HG02852 (cell line): ENCODE results near the gene TMEM204.

ENCODE experiments used
- ATAC-seq: cut with Tn5 transposase; IDR thresholded peaks from one replicate; pipeline ENCODE4 v1.9.1; 2021; ENCODE audit warnings: mild to moderate bottlenecking, moderate library complexity; ENCODE audit not compliant: unreplicated experiment

Gene TMEM204

DNA sequence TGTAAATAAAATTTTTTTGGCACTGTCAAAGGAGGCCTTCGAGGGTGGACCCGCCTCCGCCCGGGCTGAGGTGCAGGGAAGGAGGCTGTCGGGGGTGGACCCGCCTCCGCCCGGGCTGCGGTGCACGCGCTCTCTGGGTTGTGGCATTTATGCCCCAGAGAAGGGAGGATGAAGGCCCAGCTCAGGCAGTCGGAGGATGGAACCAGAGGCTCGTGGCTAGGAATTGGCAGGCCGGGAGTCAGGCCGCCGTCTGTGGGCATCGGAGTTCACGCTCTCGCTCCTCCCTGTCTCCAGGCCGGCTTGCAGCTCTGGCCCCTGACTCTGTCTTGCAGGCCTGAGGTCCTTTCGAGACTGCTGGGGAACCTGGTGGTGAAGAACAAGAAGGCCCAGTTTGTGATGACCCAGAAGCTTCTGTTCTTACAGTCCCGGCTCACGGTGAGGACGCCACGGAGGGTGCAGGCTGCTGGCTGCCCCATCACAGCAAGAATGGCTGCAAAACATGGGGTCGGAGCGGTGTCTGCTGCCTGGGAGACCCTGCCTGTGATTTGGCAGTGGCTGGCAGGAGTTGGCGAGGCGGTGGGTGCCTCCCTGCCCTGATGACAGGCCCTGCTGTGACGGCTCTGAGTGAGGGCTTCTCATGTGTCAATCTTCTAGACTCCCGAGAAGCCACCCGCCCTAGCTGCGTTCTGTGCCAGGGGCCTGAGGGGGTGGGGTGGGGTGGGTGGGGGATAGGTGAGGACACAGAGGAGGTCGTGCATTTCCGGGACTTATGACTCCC, 34.4 kb upstream of the TMEM204 start:
- ATAC-seq: no peak

DNA sequence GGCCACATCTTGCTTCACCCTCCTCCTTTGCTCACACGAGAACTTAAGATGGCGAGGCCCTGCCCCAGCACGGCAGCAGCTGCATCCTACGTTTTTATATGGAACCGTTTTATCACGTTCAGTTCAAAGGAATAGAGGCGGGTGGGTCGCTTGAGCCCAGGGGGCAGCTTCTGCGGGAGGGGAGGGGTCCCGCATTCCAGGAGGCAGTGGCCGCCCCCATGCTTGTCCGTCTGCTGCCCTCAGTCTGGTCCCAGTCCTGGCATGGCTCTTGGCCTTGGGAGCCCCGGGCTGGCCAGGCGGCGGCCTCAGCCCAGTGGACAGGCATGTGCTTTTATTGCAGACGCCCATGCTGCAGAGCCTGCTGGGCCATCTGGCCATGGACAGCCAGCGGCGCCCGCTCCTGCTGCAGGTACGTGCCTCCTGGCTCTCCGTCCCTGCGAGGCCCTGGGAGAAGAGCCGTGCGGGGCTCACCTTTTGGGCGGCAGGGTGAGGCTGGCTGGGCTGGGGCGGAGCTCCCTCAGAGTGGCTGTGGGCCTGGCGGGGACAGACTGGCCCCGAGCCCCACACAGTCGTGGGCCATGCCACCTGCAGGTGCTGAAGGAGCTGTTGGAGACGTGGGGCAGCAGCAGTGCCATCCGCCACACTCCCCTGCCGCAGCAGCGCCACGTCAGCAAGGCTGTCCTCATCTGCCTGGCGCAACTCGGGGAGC, 33.6 kb upstream of the TMEM204 start:
- ATAC-seq: no peak

DNA sequence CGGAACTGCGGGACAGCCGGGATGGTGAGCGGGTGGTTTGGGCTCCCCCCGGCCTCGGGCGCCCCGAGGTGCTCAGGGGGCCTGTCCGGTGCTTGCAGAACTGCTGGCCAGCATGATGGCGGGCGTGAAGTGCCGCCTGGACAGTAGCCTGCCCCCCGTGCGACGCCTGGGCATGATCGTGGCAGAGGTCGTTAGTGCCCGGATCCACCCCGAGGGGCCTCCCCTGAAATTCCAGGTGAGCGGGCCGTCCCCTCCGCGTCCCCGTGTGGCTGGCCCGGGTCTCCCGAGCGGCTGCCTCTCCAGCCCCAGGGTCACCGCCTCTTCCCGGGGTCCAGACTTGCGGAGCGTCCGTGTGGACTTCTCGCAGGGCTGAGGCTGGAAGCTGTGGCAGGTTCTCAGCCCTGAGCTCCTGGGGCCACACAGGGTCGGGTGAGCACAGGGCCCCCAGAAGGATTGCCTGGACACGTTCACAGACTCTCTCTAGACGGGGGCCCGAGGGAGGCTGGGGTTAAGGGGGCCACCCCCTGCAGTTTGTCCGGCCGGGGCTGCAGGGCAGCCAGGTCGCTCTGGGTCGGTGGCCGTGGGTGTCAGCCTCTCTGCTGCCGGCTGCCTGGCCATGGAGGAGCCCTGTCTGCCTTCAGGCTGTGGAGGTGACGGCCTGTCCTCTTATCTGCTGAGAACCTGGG, 32.9 kb upstream of the TMEM204 start:
- ATAC-seq: no peak

DNA sequence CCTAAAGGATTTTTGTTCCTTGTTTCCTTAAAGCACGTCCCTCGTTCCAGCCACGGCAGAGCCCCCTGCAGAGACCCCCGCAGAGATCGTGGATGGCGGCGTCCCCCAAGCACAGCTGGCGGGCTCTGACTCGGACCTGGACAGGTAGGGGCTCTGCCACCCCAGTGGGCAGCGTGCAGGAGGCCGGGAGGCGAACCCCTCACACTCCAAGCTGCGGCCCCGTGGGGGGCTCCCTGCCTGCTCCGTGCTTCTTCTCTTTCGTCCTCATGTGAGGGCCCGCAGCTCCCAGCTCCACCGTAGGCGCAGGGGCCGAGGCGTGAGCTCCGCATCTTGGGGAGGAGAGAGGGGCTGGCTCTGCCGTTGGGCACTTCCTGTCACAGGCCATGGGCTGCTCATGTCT, 31.8 kb upstream of the TMEM204 start:
- no peak for ATAC-seq

DNA sequence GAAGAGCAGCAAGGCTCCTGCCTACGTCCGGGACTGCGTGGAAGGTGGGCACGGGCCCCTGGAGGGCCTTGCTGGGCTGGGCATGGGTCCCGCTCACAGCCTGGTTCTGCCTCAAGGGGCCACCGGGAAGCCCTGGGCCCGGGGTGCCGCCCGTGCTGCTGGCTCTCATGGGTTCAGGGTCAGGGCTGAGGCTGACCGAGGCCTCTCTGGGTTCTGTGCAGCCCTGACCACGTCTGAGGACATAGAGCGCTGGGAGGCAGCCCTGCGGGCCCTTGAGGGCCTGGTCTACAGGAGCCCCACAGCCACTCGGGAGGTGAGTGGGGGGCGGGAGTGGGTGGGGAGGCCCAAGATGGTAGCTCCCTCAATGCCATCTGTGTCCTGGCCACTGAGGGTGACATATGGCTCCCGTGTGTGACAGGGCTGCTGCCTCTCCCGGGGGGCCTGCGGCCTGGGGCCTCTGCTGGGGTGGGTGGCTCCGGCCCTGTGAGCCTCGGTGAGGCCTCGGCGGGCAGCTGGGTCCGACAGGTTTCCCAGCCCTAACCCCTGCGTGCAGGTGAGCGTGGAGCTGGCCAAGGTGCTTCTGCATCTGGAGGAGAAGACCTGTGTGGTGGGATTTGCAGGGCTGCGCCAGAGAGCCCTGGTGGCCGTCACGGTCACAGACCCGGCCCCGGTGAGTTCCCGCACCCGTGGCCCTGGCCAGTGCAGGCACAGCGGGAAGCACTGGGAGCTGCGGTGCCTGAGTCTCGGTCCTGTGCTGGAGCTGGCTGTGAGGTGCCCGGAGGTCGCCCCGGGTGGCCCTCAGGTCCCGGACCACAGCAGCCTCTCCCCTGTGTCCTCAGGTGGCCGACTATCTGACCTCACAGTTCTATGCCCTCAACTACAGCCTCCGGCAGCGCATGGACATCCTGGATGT, 31.1 kb upstream of the TMEM204 start:
- no peak for ATAC-seq

DNA sequence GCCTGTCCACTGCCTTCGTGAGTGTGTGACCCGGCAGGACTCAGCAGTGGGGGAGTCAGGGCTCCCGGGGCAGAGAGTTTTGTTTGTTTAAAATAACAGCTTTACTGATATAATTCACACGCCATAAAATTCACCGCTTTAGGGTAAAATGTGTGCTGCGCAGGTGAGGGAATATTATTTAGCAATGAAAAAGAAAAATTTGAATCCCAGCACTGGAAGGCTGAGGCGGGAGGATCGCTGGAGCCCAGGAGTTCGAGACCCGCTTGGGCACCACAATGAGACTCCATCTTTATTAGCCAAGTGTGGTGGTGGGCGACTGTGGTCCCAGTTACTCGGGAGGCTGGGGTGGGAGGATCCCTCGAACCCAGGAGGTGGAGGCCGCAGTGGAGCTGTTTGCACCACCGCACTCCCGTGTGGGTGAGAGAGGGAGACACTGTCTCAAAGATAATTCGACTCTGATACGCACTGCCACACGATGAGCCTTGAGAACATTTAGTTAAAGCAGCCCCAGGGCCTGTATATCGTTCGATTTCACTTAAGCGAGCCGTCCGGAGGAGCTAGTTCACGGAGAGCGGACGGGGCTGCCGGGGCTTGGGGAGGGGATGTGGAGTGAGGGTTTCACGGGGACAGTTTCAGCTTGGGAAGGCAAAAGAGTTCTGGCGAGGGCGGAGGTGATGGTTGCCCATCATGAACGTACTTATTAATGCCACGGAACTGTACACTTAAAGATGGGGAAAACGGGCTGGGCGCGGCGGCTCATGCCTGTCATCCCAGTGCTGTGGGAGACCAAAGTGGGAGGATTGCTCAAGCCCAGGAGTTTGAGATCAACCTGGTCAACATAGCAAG, 30.1 kb upstream of the TMEM204 start:
- ATAC-seq: no peak

DNA sequence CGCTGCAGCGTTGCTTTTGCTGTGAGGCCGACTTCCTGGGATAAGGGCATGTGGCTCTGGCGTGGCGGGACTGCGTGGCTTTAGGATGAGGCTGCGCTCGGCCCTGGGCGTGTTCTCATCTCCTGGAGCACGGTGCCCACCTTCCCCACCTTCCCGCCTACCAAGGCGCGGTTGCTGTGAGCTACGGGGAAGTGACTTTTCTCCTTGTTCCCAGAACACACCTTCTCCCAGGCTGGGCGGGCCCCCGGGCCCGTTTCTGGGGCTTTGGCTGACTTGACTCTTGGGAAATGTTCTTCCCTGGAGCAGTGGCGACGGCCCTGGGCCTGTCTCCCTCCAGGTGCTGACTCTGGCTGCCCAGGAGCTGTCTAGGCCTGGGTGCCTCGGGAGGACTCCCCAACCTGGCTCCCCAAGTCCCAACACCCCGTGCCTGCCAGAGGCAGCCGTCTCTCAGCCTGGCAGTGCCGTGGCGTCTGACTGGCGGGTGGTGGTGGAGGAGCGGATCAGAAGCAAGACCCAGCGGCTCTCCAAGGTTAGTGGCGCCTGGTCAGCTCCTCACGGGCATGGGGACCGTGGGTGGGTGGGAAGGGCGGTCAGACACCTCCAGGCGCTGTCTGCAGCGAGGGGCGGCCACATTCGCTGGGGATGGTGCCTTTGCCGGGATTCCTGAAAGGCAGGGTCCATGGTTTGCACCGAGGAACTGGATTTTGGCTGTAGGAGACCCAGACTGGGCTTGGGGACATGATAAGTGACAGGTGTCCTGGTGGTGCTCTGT, 28.2 kb upstream of the TMEM204 start:
- ATAC-seq: no peak

DNA sequence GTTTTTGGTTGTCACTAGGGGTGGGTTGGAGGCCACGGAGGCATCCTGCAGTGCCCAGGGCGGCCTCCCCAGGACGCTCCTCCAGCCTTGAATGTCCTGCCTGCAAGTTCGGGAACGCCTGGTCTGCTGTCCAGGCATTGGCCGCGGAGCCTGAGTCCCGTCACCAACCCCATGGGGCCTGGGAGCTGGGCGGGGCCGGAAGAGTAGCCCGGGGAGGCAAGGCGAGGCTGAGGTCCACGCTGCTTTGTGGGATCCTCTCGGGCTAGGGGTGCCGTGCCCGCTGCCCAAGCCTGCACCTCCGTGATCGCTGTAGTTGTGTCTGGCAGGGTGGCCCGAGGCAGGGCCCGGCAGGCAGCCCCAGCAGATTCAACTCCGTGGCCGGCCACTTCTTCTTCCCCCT, 27.6 kb upstream of the TMEM204 start:
- no peak for ATAC-seq

DNA sequence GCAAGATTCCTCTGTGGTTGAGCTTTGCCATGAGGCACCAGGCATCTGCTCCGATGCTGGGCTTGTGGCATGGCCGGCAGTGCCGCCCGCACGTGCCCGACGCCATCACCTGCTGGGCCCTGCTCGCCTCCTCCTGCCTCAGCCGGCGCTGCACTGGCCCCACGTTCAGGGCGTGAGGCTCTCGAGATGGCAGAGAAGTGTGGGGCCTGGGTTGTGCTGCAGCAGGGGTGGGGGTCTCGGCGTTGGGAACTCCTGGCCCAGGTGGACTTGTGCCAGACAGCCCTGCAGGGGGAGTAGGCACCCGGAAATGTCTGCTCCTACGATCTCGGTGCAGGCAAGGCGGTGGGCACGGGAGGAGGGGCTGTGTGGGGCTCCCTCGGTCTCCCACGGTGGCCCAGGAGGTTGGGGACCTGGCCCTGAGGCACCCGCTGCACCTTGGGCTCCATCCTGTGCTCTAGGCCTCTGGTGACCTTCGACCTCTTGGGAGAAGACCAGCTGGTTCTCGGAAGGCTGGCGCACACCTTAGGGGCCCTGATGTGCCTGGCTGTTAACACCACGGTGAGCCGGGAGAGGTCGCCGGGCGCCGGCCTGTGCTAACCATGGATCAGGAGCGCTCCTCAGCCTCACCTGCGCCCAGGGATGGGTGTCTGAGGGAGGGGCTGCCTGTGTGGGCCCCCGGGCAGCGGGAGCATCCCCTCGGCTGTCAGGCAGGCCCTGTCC, 26.8 kb upstream of the TMEM204 start:
- ATAC-seq: no peak

DNA sequence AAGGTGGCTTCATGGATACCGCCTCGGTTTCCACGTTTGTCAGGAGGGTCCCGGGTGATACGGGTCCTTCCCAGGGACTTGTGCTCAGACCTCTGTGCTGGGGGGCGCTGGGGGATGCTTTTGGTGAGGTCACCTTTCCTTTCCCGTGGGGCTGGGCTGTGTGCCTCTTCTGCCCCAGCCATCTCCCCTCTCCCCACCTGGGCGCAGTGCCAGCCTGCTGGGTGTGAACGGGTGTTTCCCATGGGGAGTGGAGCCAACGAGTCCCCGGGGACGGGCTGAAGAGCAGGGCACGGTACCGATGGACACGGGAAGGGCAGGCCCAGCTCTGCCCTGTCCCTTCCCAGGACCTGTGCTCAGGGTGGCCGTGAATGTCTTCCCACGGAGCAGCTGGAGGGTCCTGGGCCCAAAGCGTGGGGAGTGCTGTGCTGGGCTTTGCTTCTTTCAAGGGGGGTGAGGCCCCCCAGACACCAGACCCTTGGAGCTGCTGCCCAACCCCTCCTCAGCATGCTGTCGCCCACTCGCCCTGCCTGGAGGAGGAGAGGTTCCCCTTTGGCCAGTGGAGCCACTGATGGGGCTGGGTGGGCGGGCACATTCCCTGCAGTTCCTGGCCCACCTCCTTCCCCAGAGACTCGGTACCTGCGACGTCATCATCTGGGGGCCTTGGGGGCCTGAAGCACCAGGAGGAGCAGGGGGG, 24.8 kb upstream of the TMEM204 start:
- no peak for ATAC-seq

DNA sequence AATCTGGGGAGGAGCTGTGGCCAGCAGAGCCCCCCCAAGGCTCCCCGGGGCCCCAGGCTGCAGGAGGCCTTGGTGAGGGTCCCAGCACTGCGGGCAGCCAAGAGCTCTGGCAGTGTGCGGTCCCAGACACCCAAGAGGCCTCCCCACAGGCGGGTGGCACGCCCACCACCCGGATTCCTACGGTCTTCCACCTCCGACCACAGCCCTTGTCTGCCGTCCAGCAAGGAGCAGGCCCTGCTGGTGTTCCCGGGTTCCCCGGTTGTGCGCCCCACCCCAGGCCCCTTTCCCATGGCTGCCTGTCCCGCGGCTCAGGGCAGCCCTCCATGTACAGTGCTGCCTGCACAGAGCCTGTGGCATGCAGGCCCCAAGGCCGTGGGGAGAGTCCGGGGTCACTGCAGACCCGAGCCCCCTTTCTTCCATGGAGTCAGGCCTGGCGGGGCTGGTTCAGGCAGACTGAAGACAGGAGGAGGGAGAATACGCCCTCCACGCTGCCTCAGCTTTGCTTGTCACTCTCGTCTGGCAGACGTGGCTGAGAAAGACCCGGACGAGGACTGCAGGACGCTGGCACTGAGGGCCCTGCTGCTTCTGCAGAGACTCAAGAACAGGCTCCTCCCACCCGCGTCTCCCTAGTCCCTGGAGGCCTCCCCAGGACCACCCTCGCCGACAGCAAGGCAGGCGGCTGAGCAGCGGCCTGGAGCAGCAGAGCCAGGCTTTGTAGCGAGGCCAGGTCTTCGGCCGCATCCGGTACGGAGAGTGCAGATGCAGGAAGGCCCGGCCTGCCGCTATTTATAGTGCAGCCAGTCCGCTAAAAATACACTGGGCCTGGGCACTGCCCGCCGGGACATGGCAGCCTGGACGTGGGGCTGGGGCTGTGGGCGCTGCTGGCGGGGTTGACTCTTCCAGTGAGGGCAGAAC, 23.9 kb upstream of the TMEM204 start:
- ATAC-seq: no peak

DNA sequence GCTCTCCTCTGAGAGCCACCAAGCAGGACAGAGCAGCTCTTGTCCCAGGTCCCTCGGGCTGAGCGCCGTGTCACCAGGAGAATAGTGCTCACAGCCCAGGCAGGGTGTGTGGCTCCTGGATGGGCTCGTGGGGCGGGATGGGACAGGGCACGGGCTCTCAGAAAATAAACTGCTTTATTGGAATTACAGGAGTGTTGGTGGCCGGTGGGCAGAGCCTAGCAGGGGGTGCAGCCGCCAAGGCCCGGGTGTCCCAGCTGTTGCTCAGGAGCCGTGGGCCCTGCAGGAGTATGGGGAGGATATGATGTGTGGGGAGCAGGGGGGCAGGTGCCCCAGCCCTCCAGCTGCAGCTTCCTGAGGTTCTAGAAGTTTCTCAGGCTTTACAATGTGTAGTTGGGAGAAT, 23.2 kb upstream of the TMEM204 start:
- no peak for ATAC-seq

DNA sequence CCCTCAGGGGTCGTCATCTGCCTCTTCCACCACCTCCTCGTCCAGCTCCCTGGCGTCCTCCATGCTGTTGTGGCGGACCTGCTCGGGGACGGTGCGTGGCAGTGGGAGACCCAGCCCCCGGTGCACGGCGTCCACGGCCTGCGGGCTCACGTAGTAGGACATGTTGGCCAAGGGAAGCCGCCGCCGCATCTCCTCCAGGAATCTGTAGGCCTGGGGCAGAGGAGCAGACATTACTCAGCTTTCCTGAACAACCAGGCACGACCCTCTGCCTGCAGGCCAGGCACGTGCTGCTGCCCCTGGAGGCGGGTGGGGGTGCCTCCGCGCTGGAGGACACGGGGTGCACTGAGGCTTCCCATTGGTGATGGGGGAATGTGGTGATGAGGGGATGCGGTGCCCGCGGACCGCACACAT, 22.5 kb upstream of the TMEM204 start:
- ATAC-seq: no peak

DNA sequence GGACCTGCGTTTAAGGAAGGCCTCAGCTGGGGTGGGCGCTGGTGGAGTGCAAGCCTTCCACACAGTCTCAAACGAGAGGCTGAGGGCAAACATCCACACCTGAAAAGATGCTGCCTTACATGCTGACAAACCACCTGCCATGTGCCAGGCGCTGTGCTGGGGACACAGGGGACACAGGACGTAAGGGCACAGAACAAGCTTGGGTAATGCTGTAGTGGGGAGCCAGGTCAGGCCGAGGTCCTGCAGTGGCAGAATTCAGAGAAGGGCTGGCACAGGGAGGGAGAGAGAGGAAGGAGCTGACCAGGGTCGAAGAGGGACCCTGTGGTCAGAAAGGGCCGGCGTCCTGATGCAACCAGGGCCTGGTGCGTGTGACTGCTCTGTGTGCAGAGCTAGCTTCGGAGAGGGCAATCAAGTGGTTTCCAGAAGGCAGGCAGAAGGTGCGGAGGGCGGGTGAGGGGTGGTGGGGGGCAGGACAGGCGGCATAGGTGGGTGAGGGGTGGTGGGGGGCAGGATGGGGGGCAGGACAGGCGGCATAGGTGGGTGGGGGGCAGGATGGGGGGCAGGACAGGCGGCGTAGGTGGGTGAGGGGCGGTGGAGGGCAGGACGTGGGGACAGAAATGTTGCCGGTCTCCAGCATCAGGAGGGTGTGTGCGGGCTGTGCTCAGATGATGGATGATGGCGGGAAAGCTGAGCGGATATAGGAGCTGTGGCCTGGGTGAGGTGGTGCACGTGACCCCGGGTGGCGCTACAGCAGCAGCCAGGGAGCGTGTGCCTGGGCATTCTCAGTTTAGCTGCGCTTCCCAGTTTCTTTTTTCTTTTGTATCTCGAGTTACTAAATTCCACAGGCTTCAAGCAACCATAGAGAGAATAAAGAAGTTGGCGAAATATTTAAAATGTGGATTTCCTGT, 21.6 kb upstream of the TMEM204 start:
- no peak for ATAC-seq

DNA sequence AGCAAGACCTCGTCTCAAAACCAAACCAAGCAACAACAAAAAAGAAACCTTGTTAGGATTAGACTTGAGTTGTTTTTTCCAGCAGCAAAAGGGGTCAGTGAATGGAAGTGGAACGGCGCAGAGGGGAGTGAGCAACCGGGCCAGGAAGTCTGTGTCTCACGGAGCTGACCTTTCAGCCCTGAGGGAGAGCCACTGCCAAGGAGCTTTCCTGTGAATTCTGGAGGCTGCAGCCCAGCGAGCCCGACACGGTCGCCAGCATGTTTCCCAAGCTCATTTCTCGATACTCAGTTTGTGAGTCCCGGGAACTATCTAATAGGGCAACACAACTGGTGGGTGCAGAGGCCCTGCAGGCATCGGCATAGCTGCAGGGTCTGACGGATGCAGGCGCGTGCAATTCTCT, 20.7 kb upstream of the TMEM204 start:
- ATAC-seq: no peak

DNA sequence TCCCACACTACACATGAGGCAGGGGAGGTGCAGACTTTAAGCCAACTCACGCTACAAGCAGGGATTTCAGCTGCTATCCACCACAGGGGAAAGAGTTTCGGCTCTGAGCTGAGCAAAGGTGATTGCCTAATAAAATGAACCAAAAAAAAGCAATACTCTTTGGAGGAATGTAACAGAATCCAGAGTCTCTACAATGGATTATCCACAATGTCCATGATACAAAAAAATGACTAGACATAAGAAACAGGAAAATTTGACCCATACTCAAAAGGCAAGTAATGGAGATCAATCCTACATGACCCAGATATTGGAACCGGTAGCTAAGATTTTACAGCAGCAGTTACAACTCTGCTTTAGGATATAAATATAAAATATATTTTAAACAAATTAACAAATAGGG, 19.0 kb upstream of the TMEM204 start:
- no peak for ATAC-seq
